RWPE2 (cell line): ENCODE data around the gene FBXW2.

Experiments used
- ATAC-seq: fragments of 200-7000 bp; cut with Tn5 transposase; 3 replicates; pipeline ENCODE4 v1.9.1; 2021; ENCODE audit warnings: low read depth
- DNase-seq: peaks from one replicate; pipeline ENCODE4 v3.0.0-alpha.2; 2020; ENCODE audit warnings: low spot score
- H3K27ac ChIP-seq: fragments of 450-650 bp; 2 replicates; pipeline ENCODE4 v1.5.1; 2017; ENCODE audit warnings: mild to moderate bottlenecking; ENCODE audit not compliant: poor library complexity, severe bottlenecking
- H3K27me3 ChIP-seq: fragments of 250-450 bp; sonication (Bioruptor Pico); 2 replicates; pipeline ENCODE4 v1.5.1; 2021; ENCODE audit warnings: mild to moderate bottlenecking, moderate library complexity; ENCODE audit not compliant: insufficient read depth, poor library complexity, severe bottlenecking
- H3K36me3 ChIP-seq: fragments of 250-450 bp; sonication (Bioruptor Pico); 2 replicates; pipeline ENCODE4 v1.5.1; 2020; ENCODE audit warnings: low read depth, mild to moderate bottlenecking, moderate library complexity
- H3K4me1 ChIP-seq: fragments of 250-450 bp; sonication (Bioruptor Pico); 2 replicates; pipeline ENCODE4 v1.5.1; 2021; ENCODE audit warnings: mild to moderate bottlenecking, moderate library complexity; ENCODE audit not compliant: insufficient read depth, poor library complexity, severe bottlenecking
- H3K4me3 ChIP-seq: fragments of 250-450 bp; sonication (Bioruptor Pico); 2 replicates; pipeline ENCODE4 v1.5.1; 2021; ENCODE audit warnings: mild to moderate bottlenecking, moderate library complexity; ENCODE audit not compliant: severe bottlenecking
- H3K9me3 ChIP-seq: fragments of 250-450 bp; sonication (Bioruptor Pico); 2 replicates; pipeline ENCODE4 v1.5.1; 2021; ENCODE audit warnings: mild to moderate bottlenecking, moderate library complexity; ENCODE audit not compliant: severe bottlenecking
- TF ChIP-seq, protein P1 (sequence below): fragments of 450-650 bp; IDR thresholded peaks from one replicate; pipeline ENCODE4 v1.5.1; 2017; ENCODE audit warnings: mild to moderate bottlenecking, moderate library complexity; ENCODE audit not compliant: poor library complexity, severe bottlenecking

The FBXW2 gene

DNA sequence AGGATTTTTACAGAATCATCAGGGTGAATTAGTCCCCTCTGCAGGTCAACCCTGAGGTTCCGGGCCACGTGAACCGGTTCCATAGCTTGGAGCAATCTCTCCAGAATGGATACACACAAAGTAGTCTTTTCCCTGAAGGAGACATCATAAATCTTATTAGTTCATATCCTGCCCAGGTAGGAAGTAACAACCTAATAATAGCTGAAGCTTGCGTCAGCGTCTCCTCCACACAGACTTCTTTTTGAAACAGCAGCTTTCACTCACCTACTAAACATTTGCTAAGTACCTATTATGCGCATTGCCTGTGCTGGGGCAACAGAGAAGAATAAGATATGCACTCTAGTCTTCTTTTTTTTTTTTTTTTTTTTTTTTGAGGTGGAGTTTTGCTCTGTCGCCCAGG lies 40.1 kb upstream of the FBXW2 start:
- Histone ChIP-seq H3K36me3 (peaks cover 63% of the 10 kb centered on the region), H3K27ac (no peak overlapping the region)
- TF ChIP-seq, protein P1, sequence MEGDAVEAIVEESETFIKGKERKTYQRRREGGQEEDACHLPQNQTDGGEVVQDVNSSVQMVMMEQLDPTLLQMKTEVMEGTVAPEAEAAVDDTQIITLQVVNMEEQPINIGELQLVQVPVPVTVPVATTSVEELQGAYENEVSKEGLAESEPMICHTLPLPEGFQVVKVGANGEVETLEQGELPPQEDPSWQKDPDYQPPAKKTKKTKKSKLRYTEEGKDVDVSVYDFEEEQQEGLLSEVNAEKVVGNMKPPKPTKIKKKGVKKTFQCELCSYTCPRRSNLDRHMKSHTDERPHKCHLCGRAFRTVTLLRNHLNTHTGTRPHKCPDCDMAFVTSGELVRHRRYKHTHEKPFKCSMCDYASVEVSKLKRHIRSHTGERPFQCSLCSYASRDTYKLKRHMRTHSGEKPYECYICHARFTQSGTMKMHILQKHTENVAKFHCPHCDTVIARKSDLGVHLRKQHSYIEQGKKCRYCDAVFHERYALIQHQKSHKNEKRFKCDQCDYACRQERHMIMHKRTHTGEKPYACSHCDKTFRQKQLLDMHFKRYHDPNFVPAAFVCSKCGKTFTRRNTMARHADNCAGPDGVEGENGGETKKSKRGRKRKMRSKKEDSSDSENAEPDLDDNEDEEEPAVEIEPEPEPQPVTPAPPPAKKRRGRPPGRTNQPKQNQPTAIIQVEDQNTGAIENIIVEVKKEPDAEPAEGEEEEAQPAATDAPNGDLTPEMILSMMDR, result no peak

DNA sequence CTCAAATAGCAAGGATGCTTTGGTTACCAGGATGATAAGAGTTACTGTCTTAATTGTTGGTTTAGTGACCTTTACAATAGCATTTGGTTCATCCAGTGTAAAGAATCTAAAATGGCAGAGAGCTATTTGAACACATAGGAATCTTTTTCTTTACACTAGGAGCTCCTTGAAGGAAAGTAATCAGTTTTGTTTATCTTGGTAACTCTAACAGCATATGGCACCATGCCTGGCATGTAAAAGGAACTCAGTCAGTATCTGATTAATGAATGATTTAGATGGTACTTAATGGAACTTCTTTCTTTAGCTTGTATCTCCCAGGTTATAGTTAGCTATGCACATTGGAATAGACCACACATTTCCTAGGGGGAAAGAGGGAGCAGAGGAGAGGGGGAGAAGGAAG lies 39.6 kb upstream of the FBXW2 start:
- Histone ChIP-seq H3K27me3 (no peaks in the 10 kb centered on the region), H3K4me3 (no peak overlapping the region), H3K27ac (no peak overlapping the region), H3K4me1 (no peaks in the 10 kb centered on the region), H3K36me3 (peaks cover 63% of the 10 kb centered on the region), H3K9me3 (no peaks in the 10 kb centered on the region)
- ATAC-seq, result no peak
- TF ChIP-seq, protein P1, result no peak
- DNase-seq, result no peak

More for the DNA sequence above, 40.1 kb upstream of the FBXW2 start:
- Histone ChIP-seq H3K4me3 (no peak overlapping the region), H3K4me1 (no peaks in the 10 kb centered on the region), H3K9me3 (no peaks in the 10 kb centered on the region), H3K27me3 (no peaks in the 10 kb centered on the region)
- ATAC-seq (no peak), DNase-seq (no peak)

DNA sequence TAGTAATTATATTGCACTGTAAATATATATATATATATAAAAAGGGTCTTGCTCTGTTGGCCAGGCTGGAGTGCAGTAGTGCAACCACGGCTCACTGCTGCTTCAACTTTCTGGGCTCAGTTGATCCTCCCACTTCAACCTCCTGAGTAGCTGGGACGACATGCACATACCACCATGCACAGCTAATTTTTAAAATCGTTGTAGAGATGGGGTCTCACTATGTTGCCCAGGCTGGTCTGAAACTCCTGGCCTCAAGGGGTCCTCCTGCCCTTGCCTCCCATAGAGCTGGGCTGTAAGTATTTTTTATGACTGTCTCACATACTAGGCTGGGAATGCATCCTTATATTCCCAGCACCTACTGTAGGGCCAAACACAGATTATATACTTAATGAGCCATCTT lies 37.6 kb upstream of the FBXW2 start:
- H3K4me3 ChIP-seq, result no peak overlapping the region
- H3K36me3 ChIP-seq, result peaks cover 78% of the 10 kb centered on the region
- no peaks in the 10 kb centered on the region for H3K27me3 ChIP-seq
- DNase-seq (no peak), ATAC-seq (no peak)
- TF ChIP-seq, protein P1, result no peak
- H3K27ac ChIP-seq, result no peak overlapping the region
- no peaks in the 10 kb centered on the region for H3K4me1 ChIP-seq
- no peaks in the 10 kb centered on the region for H3K9me3 ChIP-seq

DNA sequence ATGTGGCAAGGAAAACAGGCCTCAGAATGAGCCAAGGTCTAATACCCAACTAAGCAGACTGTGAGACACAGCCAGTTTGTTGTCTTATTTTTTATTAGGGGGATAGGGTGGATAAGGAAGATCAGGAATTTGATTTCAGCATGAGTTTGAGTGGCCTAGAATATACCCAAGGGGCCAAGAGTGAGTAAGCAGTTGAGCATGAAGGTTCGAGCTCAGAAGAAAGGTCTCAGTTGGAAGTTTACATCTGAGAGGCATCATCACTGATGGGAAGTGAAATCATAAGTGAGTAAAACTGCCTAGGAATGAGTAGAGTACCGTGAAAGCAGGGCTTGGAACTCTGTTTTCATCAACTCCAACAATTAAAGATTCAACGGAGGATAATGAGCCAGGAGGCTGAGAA lies 36.9 kb upstream of the FBXW2 start:
- no peak for ATAC-seq
- TF ChIP-seq, protein P1, result no peak

DNA sequence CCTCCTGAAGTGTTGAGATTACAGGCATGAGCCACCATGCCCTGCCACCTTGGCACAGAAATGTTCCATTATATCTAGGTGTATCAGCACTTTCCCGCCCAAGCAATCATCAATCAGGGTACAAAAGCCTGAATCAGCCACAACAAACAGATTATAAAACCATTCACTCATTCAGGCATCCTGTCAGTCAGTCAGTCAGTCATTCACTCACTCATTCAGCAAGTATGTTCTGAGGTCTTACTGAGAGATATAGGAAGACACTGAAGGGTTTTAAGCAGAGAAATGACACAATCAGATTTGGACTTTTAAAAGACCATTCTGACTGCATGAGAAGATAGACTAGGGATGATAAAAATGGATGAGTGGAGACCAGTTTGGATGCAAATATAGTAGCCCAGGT lies 36.4 kb upstream of the FBXW2 start:
- ATAC-seq (no peak), DNase-seq (no peak)
- Histone ChIP-seq H3K27ac (no peak overlapping the region), H3K4me3 (no peak overlapping the region), H3K36me3 (peaks cover 83% of the 10 kb centered on the region), H3K4me1 (no peaks in the 10 kb centered on the region), H3K27me3 (no peaks in the 10 kb centered on the region), H3K9me3 (no peaks in the 10 kb centered on the region)
- TF ChIP-seq, protein P1, result no peak

More for the DNA sequence above, 36.9 kb upstream of the FBXW2 start:
- DNase-seq, result no peak
- Histone ChIP-seq H3K4me3 (no peak overlapping the region), H3K9me3 (no peaks in the 10 kb centered on the region), H3K27ac (no peak overlapping the region), H3K4me1 (no peaks in the 10 kb centered on the region), H3K27me3 (no peaks in the 10 kb centered on the region), H3K36me3 (peaks cover 83% of the 10 kb centered on the region)
